Measurements from ENCODE around the gene ZFYVE21. TPM values are rescaled to one million over a fixed set of nuclear protein-coding genes. Genes with fewer than 3 reads are reported as not detected.
A peak's percentile ranks its signal among the peaks of the same experiment; 100 is the strongest.

The ZFYVE21 gene
- total RNA-seq, 1 donor from 2014 or later: 21.5 TPM

DNA sequence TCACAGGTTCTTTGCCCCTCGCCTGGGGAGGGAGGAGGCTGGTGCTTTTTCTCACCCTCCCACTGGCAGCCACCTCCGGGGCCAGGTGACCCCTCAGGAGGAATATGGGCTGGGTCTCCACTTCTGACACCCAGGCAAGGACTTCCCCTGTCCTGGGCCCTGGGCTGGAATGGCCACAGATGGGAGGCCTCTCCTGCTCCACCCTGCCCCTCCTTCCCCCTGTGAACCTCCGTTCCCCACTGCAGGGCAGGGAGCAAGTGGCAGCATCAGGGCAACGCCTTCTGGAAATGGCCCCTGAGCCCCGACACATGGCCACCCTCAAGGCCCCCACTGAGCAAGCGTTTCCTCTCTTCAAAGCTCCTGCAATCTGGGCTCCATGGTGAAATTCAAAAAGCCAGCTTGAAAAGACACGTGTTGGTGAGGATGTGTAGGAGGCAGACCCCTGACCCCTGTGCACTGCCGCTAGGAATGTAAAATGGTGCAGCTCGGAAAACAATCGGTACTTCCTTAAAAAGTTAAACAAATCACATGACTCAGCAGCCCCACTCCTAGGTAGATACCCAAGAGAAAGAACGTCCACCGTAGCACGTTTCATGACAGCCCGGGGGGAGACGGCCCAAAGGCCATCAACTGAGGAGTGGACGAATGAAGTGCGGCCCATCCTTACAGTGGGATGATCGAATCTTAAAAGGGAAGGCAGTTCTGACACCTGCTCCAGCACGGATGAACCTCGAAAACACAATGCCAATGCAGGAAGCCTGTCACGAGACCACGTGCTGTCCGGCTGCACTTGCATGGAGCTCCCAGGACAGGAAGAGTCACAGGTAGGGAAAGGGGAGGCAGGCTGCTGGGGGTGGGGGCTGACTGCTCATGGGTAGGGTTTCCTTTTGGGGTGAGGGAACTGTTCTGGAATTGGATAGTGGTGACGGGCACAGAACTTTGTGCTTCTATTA, 11.9 kb upstream of the ZFYVE21 start:
- intact Hi-C loops (cut with micrococcal nuclease): no loop called here
- Mint-ChIP-seq H3K36me3 (ENCODE audit: low read depth) (peaks cover 19% of the 10 kb centered on the region), H3K27me3 (ENCODE audit: insufficient read depth) (no peaks in the 10 kb centered on the region), H3K9me3 (no peaks in the 10 kb centered on the region), H3K27ac (no peak overlapping the region), H3K4me1 (ENCODE audit: low read depth) (peaks cover 6% of the 10 kb centered on the region), H3K4me3 (no peak overlapping the region)
- DNase-seq (ENCODE audit: low spot score): no peak

DNA sequence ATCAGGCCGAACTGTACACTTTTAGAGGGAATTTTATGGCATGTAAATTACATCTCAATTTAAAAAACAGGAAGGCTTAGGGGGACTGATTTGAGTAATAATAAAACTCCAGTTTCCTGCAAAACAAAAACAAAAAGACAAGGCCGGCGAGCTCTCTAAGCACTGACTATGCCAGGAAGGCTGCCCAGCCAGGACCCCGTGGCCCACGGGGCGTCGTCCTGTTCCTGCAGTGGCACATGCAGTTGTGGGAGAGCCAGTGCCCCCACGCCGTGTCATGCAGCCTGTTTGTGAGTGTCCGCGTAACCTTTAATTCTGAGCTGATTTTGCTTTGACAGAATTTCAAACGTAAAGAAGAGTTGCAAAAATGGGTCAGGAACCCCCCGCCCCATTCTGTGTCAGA, 10.9 kb upstream of the ZFYVE21 start:
- Mint-ChIP-seq H3K27me3 (ENCODE audit: insufficient read depth) (no peaks in the 10 kb centered on the region), H3K4me1 (ENCODE audit: low read depth) (peaks cover 6% of the 10 kb centered on the region), H3K27ac (peak overlapping the region; percentile 71), H3K4me3 (no peak overlapping the region), H3K9me3 (no peaks in the 10 kb centered on the region), H3K36me3 (ENCODE audit: low read depth) (peaks cover 19% of the 10 kb centered on the region)
- intact Hi-C loops (cut with micrococcal nuclease): no loop called here
- no peak for DNase-seq (ENCODE audit: low spot score)

GRCh38 chr14:103705118-103705503, 10.5 kb upstream of the ZFYVE21 start:
- Mint-ChIP-seq H3K27ac (no peak overlapping the region), H3K4me1 (ENCODE audit: low read depth) (peaks cover 6% of the 10 kb centered on the region), H3K9me3 (no peaks in the 10 kb centered on the region), H3K4me3 (no peak overlapping the region), H3K27me3 (ENCODE audit: insufficient read depth) (no peaks in the 10 kb centered on the region), H3K36me3 (ENCODE audit: low read depth) (peaks cover 19% of the 10 kb centered on the region)
- DNase-seq (ENCODE audit: low spot score): no peak
- intact Hi-C loops (cut with micrococcal nuclease): no loop called here

GRCh38 chr14:103705504-103706284, 9.9 kb upstream of the ZFYVE21 start:
- Mint-ChIP-seq H3K27me3 (ENCODE audit: insufficient read depth) (no peaks in the 10 kb centered on the region), H3K4me3 (no peak overlapping the region), H3K4me1 (ENCODE audit: low read depth) (peaks cover 6% of the 10 kb centered on the region), H3K27ac (no peak overlapping the region), H3K36me3 (ENCODE audit: low read depth) (peaks cover 19% of the 10 kb centered on the region), H3K9me3 (no peaks in the 10 kb centered on the region)
- DNase-seq (ENCODE audit: low spot score): no peak
- intact Hi-C loops (cut with micrococcal nuclease): no loop called here

- Mint-ChIP-seq H3K27me3 (ENCODE audit: insufficient read depth) (no peaks in the 10 kb centered on the region), H3K4me1 (ENCODE audit: low read depth) (peaks cover 6% of the 10 kb centered on the region), H3K4me3 (no peak overlapping the region), H3K27ac (no peak overlapping the region), H3K36me3 (ENCODE audit: low read depth) (peaks cover 19% of the 10 kb centered on the region), H3K9me3 (no peaks in the 10 kb centered on the region)
- intact Hi-C loops (cut with micrococcal nuclease): no loop called here
- DNase-seq (ENCODE audit: low spot score): no peak
These were observed 8.9 kb upstream of the ZFYVE21 start for GRCh38 chr14:103706551-103707328.

DNA sequence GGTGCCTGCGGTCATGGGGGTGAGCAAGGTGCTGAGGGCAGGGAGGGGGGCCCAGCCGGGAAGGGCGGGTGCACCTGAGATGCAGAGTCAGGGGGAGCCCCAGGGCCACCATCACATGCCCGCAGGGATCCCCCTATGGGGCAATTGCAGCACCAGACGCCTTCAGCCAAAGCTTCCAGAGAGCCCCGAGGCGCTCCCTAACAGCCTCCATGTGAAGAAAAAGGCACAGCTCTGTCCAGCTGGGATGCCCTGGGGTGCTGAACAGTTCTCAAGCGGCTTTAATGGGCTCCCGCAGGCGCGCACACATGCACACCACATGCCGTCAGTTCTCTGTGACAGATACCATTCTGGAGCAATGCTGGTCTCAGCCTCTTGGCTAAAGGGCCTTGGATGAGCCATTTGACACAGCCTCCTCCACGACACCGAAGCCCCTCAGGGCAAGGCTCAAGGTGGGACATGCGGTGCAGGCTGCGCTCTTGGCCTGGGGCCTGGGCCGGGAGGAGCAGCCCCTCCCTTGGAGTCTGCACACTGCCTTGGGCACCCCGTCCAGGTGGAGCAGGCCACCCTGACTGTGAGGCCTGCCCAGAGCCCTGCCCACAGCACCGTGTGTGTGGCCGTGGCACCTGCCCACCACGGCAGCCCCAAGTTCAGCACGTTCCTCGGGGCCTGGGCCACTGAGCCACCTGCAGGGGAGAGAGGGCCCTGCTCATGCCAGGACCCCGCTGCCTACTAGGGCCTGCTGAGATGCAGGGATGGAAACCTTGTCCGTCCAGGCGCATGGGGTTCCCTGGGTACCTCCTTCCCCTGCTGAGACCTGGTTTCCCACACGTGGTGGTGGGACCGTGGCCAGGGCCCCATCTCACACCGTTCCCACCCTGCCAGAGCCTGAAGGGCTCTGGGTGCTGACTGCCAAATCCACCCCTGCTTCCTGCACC, 8.0 kb upstream of the ZFYVE21 start:
- Mint-ChIP-seq H3K4me3 (no peak overlapping the region), H3K27me3 (ENCODE audit: insufficient read depth) (no peaks in the 10 kb centered on the region), H3K9me3 (no peaks in the 10 kb centered on the region), H3K27ac (no peak overlapping the region), H3K36me3 (ENCODE audit: low read depth) (peaks cover 16% of the 10 kb centered on the region), H3K4me1 (ENCODE audit: low read depth) (peaks cover 7% of the 10 kb centered on the region)
- no peak for DNase-seq (ENCODE audit: low spot score)
- intact Hi-C loops (cut with micrococcal nuclease): no loop called here

- H3K27ac Mint-ChIP-seq: no peak overlapping the region
- H3K4me3 Mint-ChIP-seq: no peak overlapping the region
- no peaks in the 10 kb centered on the region for H3K27me3 Mint-ChIP-seq (ENCODE audit: insufficient read depth)
- H3K9me3 Mint-ChIP-seq: no peaks in the 10 kb centered on the region
- H3K4me1 Mint-ChIP-seq (ENCODE audit: low read depth): peaks cover 16% of the 10 kb centered on the region
- H3K36me3 Mint-ChIP-seq (ENCODE audit: low read depth): peaks cover 8% of the 10 kb centered on the region
- no peak for DNase-seq (ENCODE audit: low spot score)
- intact Hi-C loops (cut with micrococcal nuclease): no loop called here
These were observed 6.8 kb upstream of the ZFYVE21 start for GRCh38 chr14:103708750-103709187.

- H3K4me3 Mint-ChIP-seq: no peak overlapping the region
- H3K9me3 Mint-ChIP-seq: no peaks in the 10 kb centered on the region
- H3K4me1 Mint-ChIP-seq (ENCODE audit: low read depth): peaks cover 19% of the 10 kb centered on the region
- intact Hi-C loops (cut with micrococcal nuclease): no loop called here
- no peak overlapping the region for H3K27ac Mint-ChIP-seq
- peaks cover 5% of the 10 kb centered on the region for H3K36me3 Mint-ChIP-seq (ENCODE audit: low read depth)
- no peaks in the 10 kb centered on the region for H3K27me3 Mint-ChIP-seq (ENCODE audit: insufficient read depth)
- no peak for DNase-seq (ENCODE audit: low spot score)
These were observed 5.8 kb upstream of the ZFYVE21 start for GRCh38 chr14:103709814-103710213.

DNA sequence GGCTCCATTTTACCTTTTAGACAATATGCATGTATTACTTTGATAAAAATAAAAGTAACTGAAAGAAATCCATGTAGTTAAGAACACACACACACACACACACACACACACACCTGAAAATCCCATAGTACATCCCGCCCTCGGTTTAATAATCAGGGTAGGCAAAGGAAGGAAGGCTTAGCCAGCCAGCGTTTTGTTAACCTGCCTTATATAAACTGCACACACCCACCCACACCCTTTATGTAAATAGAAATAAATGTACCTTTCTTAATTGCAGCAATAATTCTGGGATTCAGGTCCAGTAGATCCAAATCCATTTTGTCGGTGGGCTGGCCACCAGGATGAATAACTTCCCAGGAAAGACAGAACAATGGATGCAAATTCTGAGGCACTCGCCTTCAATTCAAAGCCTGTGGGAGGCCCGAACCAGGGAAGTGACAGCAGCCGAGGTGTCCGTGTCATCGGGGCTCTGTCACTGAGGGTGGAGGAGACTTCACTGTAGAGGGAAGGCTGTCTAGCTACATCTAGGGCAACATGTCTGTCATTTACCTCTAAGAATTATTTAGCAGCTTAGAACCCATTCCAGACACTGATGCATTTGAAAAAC, 4.7 kb upstream of the ZFYVE21 start:
- DNase-seq (ENCODE audit: low spot score): no peak
- Mint-ChIP-seq H3K4me3 (no peak overlapping the region), H3K27ac (no peak overlapping the region), H3K9me3 (no peaks in the 10 kb centered on the region), H3K4me1 (ENCODE audit: low read depth) (peaks cover 16% of the 10 kb centered on the region), H3K36me3 (ENCODE audit: low read depth) (peaks cover 3% of the 10 kb centered on the region), H3K27me3 (ENCODE audit: insufficient read depth) (no peaks in the 10 kb centered on the region)
- intact Hi-C loops (cut with micrococcal nuclease): no loop called here

DNA sequence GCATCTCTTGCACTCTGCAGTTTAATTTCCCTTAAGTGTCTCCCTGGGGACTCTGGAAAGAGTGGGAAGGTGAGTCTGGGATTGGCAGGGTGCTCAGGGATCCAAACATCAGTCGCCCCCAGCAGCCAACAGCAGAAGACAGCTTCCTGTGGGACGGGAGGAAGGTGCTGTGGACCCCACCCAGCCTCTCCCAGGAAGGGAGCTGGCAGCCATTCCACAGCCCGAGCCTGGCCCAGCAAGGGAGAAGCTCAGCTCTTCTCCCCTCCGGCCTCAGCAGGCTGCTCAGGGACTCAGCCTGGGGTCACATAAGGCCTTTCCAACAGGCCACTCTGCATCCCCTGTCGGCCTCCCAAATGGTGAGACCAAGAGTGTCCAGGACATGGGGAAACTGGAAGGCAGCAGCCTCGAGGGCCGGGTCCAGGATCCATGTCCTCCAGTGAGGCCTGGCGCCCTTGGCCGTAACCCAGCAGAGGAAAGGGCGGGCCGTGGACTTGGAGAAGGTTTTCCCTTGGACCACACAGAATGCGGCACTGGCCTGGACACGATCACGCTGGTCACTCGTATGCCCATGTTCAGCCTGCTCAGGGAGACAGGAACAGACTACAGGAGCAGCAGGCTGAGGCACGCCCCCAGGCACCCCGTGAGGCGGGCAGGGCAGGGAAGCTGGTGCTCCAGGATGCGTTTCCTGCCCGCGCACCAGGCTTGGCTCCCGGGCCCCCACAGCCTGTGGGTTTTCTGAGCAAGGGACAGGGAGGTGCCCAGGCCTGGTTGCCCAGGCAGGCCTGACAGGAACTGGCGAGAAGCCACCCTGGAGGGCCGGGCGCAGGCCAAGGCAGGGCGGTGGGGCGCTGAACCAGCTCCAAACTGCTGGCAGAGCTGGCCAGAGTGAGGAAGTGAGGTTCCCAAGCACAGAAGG, 3.8 kb upstream of the ZFYVE21 start:
- no peak for DNase-seq (ENCODE audit: low spot score)
- intact Hi-C loops (cut with micrococcal nuclease): no loop called here
- Mint-ChIP-seq H3K4me1 (ENCODE audit: low read depth) (peaks cover 19% of the 10 kb centered on the region), H3K36me3 (ENCODE audit: low read depth) (peaks cover 3% of the 10 kb centered on the region), H3K9me3 (no peaks in the 10 kb centered on the region), H3K4me3 (peak overlapping the region; percentile 7), H3K27ac (no peak overlapping the region), H3K27me3 (ENCODE audit: insufficient read depth) (no peaks in the 10 kb centered on the region)

Data from activated T-helper 1 cell treated with anti-CD3 and anti-CD28 coated beads, Interleukin-12 subunit alpha, Interleukin-12 subunit beta, Interleukin-2, Interleukin-4 antibody, amounts not matched to agents 30 ng/mL and 10 ng/mL and 1 ng/mL, durations not matched to agents 14 hours and 24 hours and 36 hours (primary cell).